IMR-90 (cell line): ENCODE measurements around the gene ME3. TPM values are rescaled to one million over a fixed set of nuclear protein-coding genes. Genes with fewer than 3 reads are reported as not detected.

Experiments
- ATAC-seq: fragments of 200-7000 bp; cut with Tn5 transposase; 2 replicates; pipeline ENCODE4 v1.9.1; 2020; ENCODE audit warnings: low read depth, mild to moderate bottlenecking, moderate library complexity
- BruUV-seq: library from RNA; stranded (reverse); fragments of 400-500 nt; replicated peaks from 2 replicates; lab custom pipeline; 2021; lab: Mats Ljungman, UMichigan
- CTCF ChIA-PET: fragments of 300-600 bp; formaldehyde crosslinking; extraction: SDS; loops from one replicate; lab custom pipeline; 2021; ENCODE audit warnings: antibody characterized with exemption; lab: Yijun Ruan, JAX
- POLR2A ChIA-PET: fragments of 300-600 bp; sonication (Branson Sonifier 250); formaldehyde crosslinking; loops from one replicate; lab custom pipeline; 2022; ENCODE audit warnings: antibody characterized with exemption; ENCODE audit not compliant: unreplicated experiment; lab: Charles Lee
- DNase-seq: peaks from one replicate; pipeline ENCODE4 v3.0.0; 2013
- H2AFZ ChIP-seq: replicated peaks from 2 replicates; pipeline ENCODE3; 2013; ENCODE audit warnings: low read length, mild to moderate bottlenecking; ENCODE audit not compliant: poor library complexity
- H2AK5ac ChIP-seq: 2 replicates; pipeline ENCODE4 v1.6.1; 2013; ENCODE audit warnings: low read depth, low read length, inconsistent platforms
- H2AK9ac ChIP-seq: replicated peaks from 2 replicates; pipeline ENCODE3; 2013; ENCODE audit warnings: mild to moderate bottlenecking, low read depth, low read length, moderate library complexity; ENCODE audit not compliant: poor library complexity
- H2BK120ac ChIP-seq: 2 replicates; pipeline ENCODE4 v1.6.1; 2013; ENCODE audit warnings: low read depth, low read length, inconsistent platforms
- H2BK15ac ChIP-seq: 3 replicates; pipeline ENCODE4 v1.6.1; 2013; ENCODE audit warnings: low read depth, low read length, inconsistent platforms
- H2BK20ac ChIP-seq: 2 replicates; pipeline ENCODE4 v1.6.1; 2013; ENCODE audit warnings: low read depth, mild to moderate bottlenecking, inconsistent platforms, low read length, moderate library complexity
- H2BK5ac ChIP-seq: 2 replicates; pipeline ENCODE4 v1.6.1; 2013; ENCODE audit warnings: mild to moderate bottlenecking, low read depth, low read length, inconsistent platforms; ENCODE audit not compliant: poor library complexity, severe bottlenecking
- H3K14ac ChIP-seq: replicated peaks from 2 replicates; pipeline ENCODE4 v1.6.1; 2013; ENCODE audit warnings: low read depth, low read length, inconsistent platforms
- H3K18ac ChIP-seq: 2 replicates; pipeline ENCODE4 v1.6.1; 2013; ENCODE audit warnings: low read depth, low read length, control low read depth
- H3K23ac ChIP-seq: 2 replicates; pipeline ENCODE4 v1.6.1; 2013; ENCODE audit warnings: low read depth, low read length, inconsistent platforms
- H3K27ac ChIP-seq: 2 replicates; pipeline ENCODE4 v1.5.1; 2013; ENCODE audit warnings: mild to moderate bottlenecking, control low read depth, low read length; ENCODE audit not compliant: insufficient read depth
- H3K27me3 ChIP-seq: 2 replicates; pipeline ENCODE4 v1.6.1; 2013; ENCODE audit warnings: low read length; ENCODE audit not compliant: control insufficient read depth, insufficient read depth
- H3K36me3 ChIP-seq: 2 replicates; pipeline ENCODE4 v1.6.1; 2013; ENCODE audit warnings: low read length, mixed read lengths; ENCODE audit not compliant: control insufficient read depth, insufficient read depth
- H3K4ac ChIP-seq: 2 replicates; pipeline ENCODE4 v1.6.1; 2013; ENCODE audit warnings: low read depth, low read length, inconsistent platforms
- H3K4me1 ChIP-seq: 2 replicates; pipeline ENCODE4 v1.6.1; 2013; ENCODE audit warnings: low read length, mixed read lengths; ENCODE audit not compliant: control insufficient read depth, insufficient read depth
- H3K4me2 ChIP-seq: 2 replicates; pipeline ENCODE4 v1.6.1; 2013; ENCODE audit warnings: low read depth, mild to moderate bottlenecking, control low read depth, low read length, moderate library complexity
- H3K4me3 ChIP-seq: 2 replicates; pipeline ENCODE4 v1.5.1; 2013; ENCODE audit warnings: low read depth, mild to moderate bottlenecking, control low read depth, low read length, moderate library complexity; ENCODE audit not compliant: insufficient read depth
- H3K56ac ChIP-seq: 2 replicates; pipeline ENCODE4 v1.6.1; 2013; ENCODE audit warnings: low read length, inconsistent platforms; ENCODE audit not compliant: insufficient read depth; ENCODE audit errors: extremely low read depth
- H3K79me1 ChIP-seq, 2 experiments: 2 replicates each; pipeline ENCODE4 v1.6.1; 2013; ENCODE audit warnings: low read length in 2 of 2, inconsistent platforms in 1 of 2, low read depth in 1 of 2
- H3K9ac ChIP-seq: 2 replicates; pipeline ENCODE4 v1.6.1; 2013; ENCODE audit warnings: low read depth, low read length, control low read depth
- H3K9me1 ChIP-seq: 2 replicates; pipeline ENCODE4 v1.6.1; 2013; ENCODE audit warnings: low read length, inconsistent platforms; ENCODE audit not compliant: insufficient read depth
- H3K9me3 ChIP-seq: 2 replicates; pipeline ENCODE4 v1.6.1; 2013; ENCODE audit warnings: low read length; ENCODE audit not compliant: control insufficient read depth, insufficient read depth
- H4K20me1 ChIP-seq: 2 replicates; pipeline ENCODE4 v1.6.1; 2013; ENCODE audit warnings: low read length, inconsistent platforms; ENCODE audit not compliant: insufficient read depth
- H4K5ac ChIP-seq: 2 replicates; pipeline ENCODE4 v1.6.1; 2013; ENCODE audit warnings: mild to moderate bottlenecking, low read depth, low read length, control low read depth
- H4K8ac ChIP-seq, 2 experiments: 2 replicates each; pipeline ENCODE4 v1.6.1; 2013; ENCODE audit warnings: low read depth in 2 of 2, low read length in 2 of 2, control low read depth in 1 of 2, inconsistent platforms in 1 of 2
- H4K91ac ChIP-seq: 2 replicates; pipeline ENCODE4 v1.6.1; 2013; ENCODE audit warnings: low read depth, low read length, inconsistent platforms; ENCODE audit not compliant: insufficient read depth
- BHLHE40 ChIP-seq: fragments of 150-350 bp; IDR thresholded peaks from 2 replicates; pipeline ENCODE4 v1.6.1; 2016; ENCODE audit warnings: mild to moderate bottlenecking, low read depth, low read length
- CEBPB ChIP-seq: IDR thresholded peaks from 2 replicates; pipeline ENCODE4 v1.6.1; 2012; ENCODE audit warnings: low read depth, low read length, improper control_type of control experiment
- CHD1 ChIP-seq: IDR thresholded peaks from 2 replicates; pipeline ENCODE4 v1.6.1; 2012; ENCODE audit warnings: low read depth, low read length, improper control_type of control experiment
- FOS ChIP-seq: fragments of 150-350 bp; IDR thresholded peaks from 2 replicates; pipeline ENCODE4 v1.6.1; 2016; ENCODE audit warnings: low read depth, low read length
- MAFK ChIP-seq: IDR thresholded peaks from 2 replicates; pipeline ENCODE4 v1.6.1; 2012; ENCODE audit warnings: low read depth, low read length, improper control_type of control experiment
- MAZ ChIP-seq: IDR thresholded peaks from 2 replicates; pipeline ENCODE4 v1.6.1; 2012; ENCODE audit warnings: low read depth, mild to moderate bottlenecking, low read length, improper control_type of control experiment, moderate library complexity, borderline replicate concordance
- MXI1 ChIP-seq: IDR thresholded peaks from 2 replicates; pipeline ENCODE4 v1.6.1; 2012; ENCODE audit warnings: low read depth, mild to moderate bottlenecking, low read length, moderate library complexity, borderline replicate concordance
- NFE2L2 ChIP-seq: fragments of 150-350 bp; IDR thresholded peaks from 2 replicates; pipeline ENCODE4 v1.6.1; 2016; ENCODE audit warnings: low read depth, mild to moderate bottlenecking, low read length
- POLR2A ChIP-seq: IDR thresholded peaks from 2 replicates; pipeline ENCODE4 v1.6.1; 2012; ENCODE audit warnings: mild to moderate bottlenecking, low read depth, low read length
- RAD21 ChIP-seq: IDR thresholded peaks from 2 replicates; pipeline ENCODE4 v1.6.1; 2012; ENCODE audit warnings: low read length, improper control_type of control experiment
- RCOR1 ChIP-seq: IDR thresholded peaks from 2 replicates; pipeline ENCODE4 v1.6.1; 2012; ENCODE audit warnings: mild to moderate bottlenecking, low read length, improper control_type of control experiment; ENCODE audit not compliant: insufficient replicate concordance
- RFX5 ChIP-seq: IDR thresholded peaks from 2 replicates; pipeline ENCODE4 v1.8.0; 2012; ENCODE audit warnings: low read depth, mild to moderate bottlenecking, low read length, moderate library complexity
- SMC3 ChIP-seq: fragments of 150-350 bp; IDR thresholded peaks from 2 replicates; pipeline ENCODE4 v1.6.1; 2016; ENCODE audit warnings: low read depth, mild to moderate bottlenecking, antibody characterized with exemption, low read length, moderate library complexity
- WGBS, 2 experiments: methylation state at CpG; one replicate each; pipeline versions ENCODE4 v1.1.5 to v1.1.7; 2013; ENCODE audit warnings: missing lambda C conversion rate in 2 of 2; ENCODE audit not compliant: insufficient read length in 1 of 2; ENCODE audit errors: extremely low coverage in 2 of 2; 5-methylcytosine and 5-hydroxymethylcytosine counted together
- dilution Hi-C: fragments of 300-500 bp; cut with HindIII; formaldehyde crosslinking; loops from one replicate; pipeline ENCODE4 v1.14.3; 2018; ENCODE audit warnings: low sequenced_read_pairs; ENCODE audit not compliant: unreplicated experiment
- in situ Hi-C: fragments of 300-500 bp; cut with MboI; formaldehyde crosslinking; loops from 3 replicates; pipeline ENCODE4 v1.14.3; 2019; ENCODE audit warnings: low sequenced_read_pairs, inconsistent platforms, mixed read lengths
- intact Hi-C: fragments of 100-400 bp; cut with micrococcal nuclease; formaldehyde crosslinking; loops from 2 replicates; pipeline ENCODE4 v1.10.0; 2022
- polyA plus RNA-seq, 3 experiments: library from polyadenylated mRNA; depleted of rRNA; stranded (reverse); fragments of >200 nt; gene quantifications; 2 replicates each; pipeline ENCODE4 v1.2.3, GENCODE V29; 2012; ENCODE audit warnings: low replicate concordance in 1 of 3
- total RNA-seq: library from RNA; depleted of rRNA; stranded (reverse); fragments of >200 nt; gene quantifications from 2 replicates; pipeline ENCODE4 v1.2.3, GENCODE V29; 2012
- TF ChIP-seq, protein P1 (sequence below): conservative IDR thresholded peaks from 2 replicates; pipeline ENCODE4 v1.5.1; 2012; ENCODE audit warnings: mild to moderate bottlenecking, low read depth, low read length, improper control_type of control experiment
- TF ChIP-seq, protein P2 (sequence below): fragments of 150-350 bp; IDR thresholded peaks from 2 replicates; pipeline ENCODE4 v1.6.1; 2017; ENCODE audit warnings: mild to moderate bottlenecking, antibody characterized with exemption, low read length, low read depth

ME3 gene
- total and polyA plus RNA-seq, 2 of the 4 experiments (the other 2 are of a cell fraction): 7.8 to 9.0 TPM

DNA sequence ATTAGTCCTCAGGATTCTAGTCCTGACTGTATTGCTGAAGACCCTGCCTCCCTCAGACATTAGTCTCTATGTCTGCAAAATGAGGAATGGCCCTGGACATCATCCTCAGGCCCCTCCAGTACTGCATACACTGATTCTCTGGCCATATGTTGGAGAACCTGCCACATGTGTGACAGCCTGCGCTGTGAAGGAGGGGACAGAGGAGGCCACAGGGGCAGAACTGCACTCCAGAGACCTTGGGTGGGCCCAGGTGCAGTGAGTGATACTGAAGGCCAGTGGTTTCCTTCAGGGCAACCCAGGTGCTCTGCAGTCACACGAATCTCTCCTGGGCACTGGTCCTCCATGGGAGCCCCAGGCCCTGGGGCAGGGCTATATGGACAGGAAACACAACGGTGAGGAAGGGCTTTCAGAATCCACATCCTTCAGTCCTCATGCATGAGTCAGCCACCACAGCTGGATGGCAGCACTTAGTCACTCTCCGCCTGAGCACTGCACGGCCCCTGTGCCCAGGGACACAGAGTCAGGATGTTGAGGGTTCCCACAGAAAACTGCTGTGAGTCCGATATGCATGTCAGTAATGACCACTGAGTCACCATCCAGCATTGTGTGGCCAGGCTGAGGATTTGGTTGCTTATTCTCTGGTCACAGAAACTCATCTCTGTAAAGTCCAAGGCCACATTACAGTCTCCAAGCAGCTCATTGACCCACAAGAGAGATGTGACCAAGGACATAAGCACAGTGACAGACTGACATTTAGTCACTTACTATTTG is 39.7 kb downstream of the ME3 start:
- Histone ChIP-seq H2BK15ac (peak overlapping the region; percentile 26), H3K4me3 (no peak overlapping the region), H2BK20ac (peak overlapping the region; percentile 95), H3K14ac (peak overlapping the region; percentile 86), H3K4me2 (peak overlapping the region; percentile 0; the same call in 1 of the 2 replicates), H2AFZ (peak overlapping the region; percentile 59), H4K20me1 (no peaks in the 10 kb centered on the region), H3K56ac (peak overlapping the region; percentile 69), H3K9me1 (peaks cover 35% of the 10 kb centered on the region), H4K5ac (peak overlapping the region; percentile 58), H4K91ac (peak overlapping the region; percentile 97), H3K18ac (peak overlapping the region; percentile 38; the same call in 1 of the 2 replicates), H3K79me1 (peaks cover 0 to 30% of the 10 kb centered on the region in 2 experiments; a peak in 2 of 4 replicates), H2AK9ac (peak overlapping the region; percentile 83), H3K9ac (no peak overlapping the region), H2AK5ac (peak overlapping the region; percentile 95), H3K4me1 (peaks cover 25% of the 10 kb centered on the region), H2BK5ac (peak overlapping the region; percentile 88), H3K4ac (peak overlapping the region; percentile 97), H4K8ac (peak overlapping the region; percentile 63 to 87), H3K23ac (peak overlapping the region; percentile 77), H3K27ac (peak overlapping the region; percentile 47), H3K36me3 (no peaks in the 10 kb centered on the region), H2BK120ac (peak overlapping the region; percentile 98), H3K9me3 (no peaks in the 10 kb centered on the region), H3K27me3 (no peaks in the 10 kb centered on the region)
- TF ChIP-seq MAFK: 0 out of 2 replicates have a peak, but pooled peaks have one; percentile 13
- peak; percentile 29; the same call in 1 of the 2 replicates for TF ChIP-seq CEBPB
- TF ChIP-seq MAZ: peak; percentile 28; the same call in 1 of the 2 replicates
- TF ChIP-seq, protein P1, sequence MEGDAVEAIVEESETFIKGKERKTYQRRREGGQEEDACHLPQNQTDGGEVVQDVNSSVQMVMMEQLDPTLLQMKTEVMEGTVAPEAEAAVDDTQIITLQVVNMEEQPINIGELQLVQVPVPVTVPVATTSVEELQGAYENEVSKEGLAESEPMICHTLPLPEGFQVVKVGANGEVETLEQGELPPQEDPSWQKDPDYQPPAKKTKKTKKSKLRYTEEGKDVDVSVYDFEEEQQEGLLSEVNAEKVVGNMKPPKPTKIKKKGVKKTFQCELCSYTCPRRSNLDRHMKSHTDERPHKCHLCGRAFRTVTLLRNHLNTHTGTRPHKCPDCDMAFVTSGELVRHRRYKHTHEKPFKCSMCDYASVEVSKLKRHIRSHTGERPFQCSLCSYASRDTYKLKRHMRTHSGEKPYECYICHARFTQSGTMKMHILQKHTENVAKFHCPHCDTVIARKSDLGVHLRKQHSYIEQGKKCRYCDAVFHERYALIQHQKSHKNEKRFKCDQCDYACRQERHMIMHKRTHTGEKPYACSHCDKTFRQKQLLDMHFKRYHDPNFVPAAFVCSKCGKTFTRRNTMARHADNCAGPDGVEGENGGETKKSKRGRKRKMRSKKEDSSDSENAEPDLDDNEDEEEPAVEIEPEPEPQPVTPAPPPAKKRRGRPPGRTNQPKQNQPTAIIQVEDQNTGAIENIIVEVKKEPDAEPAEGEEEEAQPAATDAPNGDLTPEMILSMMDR: no peak; the same call in 1 of the 2 replicates
- peak; percentile 83 for TF ChIP-seq BHLHE40
- TF ChIP-seq RCOR1: peak; percentile 80
- TF ChIP-seq POLR2A: peak; percentile 37; the same call in 1 of the 2 replicates
- TF ChIP-seq CHD1: 0 out of 2 replicates have a peak, but pooled peaks have one; percentile 59
- TF ChIP-seq MXI1: peak; percentile 59; the same call in 1 of the 2 replicates
- peak; percentile 47 for TF ChIP-seq RAD21
- peak; percentile 41 for TF ChIP-seq SMC3
- no peak for TF ChIP-seq NFE2L2
- TF ChIP-seq, protein P2, sequence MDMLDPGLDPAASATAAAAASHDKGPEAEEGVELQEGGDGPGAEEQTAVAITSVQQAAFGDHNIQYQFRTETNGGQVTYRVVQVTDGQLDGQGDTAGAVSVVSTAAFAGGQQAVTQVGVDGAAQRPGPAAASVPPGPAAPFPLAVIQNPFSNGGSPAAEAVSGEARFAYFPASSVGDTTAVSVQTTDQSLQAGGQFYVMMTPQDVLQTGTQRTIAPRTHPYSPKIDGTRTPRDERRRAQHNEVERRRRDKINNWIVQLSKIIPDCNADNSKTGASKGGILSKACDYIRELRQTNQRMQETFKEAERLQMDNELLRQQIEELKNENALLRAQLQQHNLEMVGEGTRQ: no peak
- no peak for TF ChIP-seq RFX5
- TF ChIP-seq FOS: peak; percentile 97
- BruUV-seq: no TSS peak
- in situ Hi-C loops: no loop called here
- ChIA-PET CTCF (no interaction called here), POLR2A (no interaction called here)
- DNase-seq (peak; percentile 99), ATAC-seq (peak; percentile 93)
- intact Hi-C loops: loop anchor here (5.0 kb wide), 3 partner anchors 110 to 185 kb away; partner anchors contain the start of gene PRSS23
- WGBS, 2 experiments: 10% methylated on average over 3 of the region's 6 CpGs; no CpG with 5 or more reads in 1 of the 2 experiments
- dilution Hi-C loops: no loop called here
